Measurements from ENCODE around the gene HDAC9.

Gene HDAC9

DNA sequence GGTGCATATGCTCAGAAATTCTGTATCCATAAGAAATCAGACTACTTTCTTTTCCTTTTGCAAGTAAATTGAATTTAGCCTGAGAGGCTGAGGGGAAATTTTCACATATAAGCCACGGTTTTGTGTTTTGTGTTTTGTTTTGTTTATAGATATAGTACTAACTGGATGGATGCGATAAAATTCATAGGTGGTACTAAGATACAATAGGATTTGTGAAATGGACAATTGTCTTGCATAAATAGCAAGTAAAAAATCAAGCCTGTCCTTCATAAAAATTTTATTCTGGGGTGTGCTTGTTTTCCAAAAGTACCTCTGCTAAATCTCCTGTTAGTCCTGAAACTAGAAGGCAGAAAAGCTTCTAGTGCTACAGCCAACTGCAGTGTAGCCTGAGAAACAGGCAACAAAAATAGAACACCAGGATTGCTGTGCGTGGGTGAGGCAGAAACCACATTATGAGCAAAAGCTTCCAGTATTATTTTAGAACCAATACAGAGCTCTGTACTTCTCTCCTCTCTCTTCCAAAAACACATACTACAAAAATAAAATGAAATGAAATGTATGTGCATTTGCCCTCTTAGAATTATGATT lies 634 bp upstream of the HDAC9 start:
- DNase-seq (ENCODE audit: low read depth): no peak

- DNase-seq (ENCODE audit: low read depth): no peak
These were observed 772 bp downstream of the HDAC9 start for GRCh38 chr7:18496341-18496700.

DNA sequence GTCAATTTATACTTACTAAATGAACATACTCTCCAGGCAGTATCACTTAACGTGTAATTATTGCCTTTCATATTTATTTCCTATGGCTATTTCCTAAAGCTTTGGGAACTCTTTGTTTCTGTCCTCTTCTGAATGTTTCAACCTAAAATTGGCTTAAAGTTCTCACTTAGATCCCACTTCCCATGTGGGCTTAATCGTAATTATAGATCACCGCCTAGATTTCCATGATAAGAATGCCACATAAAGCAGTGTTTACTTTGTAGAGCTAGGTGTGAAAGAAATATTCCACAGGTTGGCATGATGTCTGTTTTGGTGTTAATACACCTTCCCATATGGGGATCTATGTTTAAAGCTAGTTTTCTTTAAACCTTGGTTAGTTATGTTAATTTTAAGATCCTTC lies 1.5 kb downstream of the HDAC9 start:
- no peak for DNase-seq (ENCODE audit: low read depth)

GRCh38 chr7:18497800-18498199 lies 2.3 kb downstream of the HDAC9 start:
- DNase-seq (ENCODE audit: low read depth): no peak

GRCh38 chr7:18498341-18498740 lies 2.8 kb downstream of the HDAC9 start:
- DNase-seq (ENCODE audit: low read depth): no peak

GRCh38 chr7:18499407-18500177 lies 4.0 kb downstream of the HDAC9 start:
- DNase-seq (ENCODE audit: low read depth): no peak

GRCh38 chr7:18503126-18503866 lies 7.7 kb downstream of the HDAC9 start:
- DNase-seq (ENCODE audit: low read depth): no peak

GRCh38 chr7:18504965-18505364 lies 9.4 kb downstream of the HDAC9 start:
- no peak for DNase-seq (ENCODE audit: low read depth)

DNA sequence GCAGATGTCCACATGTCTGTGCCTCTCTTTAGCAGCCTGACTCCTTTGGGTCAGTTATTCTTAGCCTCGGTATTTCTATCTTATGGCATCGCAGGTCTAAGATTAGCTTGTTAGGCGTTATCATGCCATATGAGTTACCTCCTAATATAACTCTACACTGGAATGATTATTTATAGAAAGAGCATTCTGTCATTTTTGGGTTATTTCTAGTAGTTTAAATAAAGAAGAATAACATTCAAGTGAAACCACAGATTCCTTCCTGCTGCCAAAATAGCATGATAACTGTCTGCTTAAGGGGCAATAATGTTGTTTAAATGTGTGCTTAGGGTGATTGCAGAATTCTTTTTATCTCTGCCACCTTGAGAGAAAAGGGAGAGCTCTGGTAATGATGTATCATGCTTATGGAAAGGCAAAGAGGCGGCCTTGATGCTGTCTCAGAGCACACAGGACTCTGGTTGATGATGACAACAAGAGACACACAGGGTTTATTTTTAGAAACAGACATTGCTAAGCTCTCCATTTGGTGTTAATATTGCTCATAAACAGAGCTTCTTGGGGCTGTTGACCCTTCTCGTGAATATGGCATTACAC lies 10.4 kb downstream of the HDAC9 start:
- no peak for DNase-seq (ENCODE audit: low read depth)

DNA sequence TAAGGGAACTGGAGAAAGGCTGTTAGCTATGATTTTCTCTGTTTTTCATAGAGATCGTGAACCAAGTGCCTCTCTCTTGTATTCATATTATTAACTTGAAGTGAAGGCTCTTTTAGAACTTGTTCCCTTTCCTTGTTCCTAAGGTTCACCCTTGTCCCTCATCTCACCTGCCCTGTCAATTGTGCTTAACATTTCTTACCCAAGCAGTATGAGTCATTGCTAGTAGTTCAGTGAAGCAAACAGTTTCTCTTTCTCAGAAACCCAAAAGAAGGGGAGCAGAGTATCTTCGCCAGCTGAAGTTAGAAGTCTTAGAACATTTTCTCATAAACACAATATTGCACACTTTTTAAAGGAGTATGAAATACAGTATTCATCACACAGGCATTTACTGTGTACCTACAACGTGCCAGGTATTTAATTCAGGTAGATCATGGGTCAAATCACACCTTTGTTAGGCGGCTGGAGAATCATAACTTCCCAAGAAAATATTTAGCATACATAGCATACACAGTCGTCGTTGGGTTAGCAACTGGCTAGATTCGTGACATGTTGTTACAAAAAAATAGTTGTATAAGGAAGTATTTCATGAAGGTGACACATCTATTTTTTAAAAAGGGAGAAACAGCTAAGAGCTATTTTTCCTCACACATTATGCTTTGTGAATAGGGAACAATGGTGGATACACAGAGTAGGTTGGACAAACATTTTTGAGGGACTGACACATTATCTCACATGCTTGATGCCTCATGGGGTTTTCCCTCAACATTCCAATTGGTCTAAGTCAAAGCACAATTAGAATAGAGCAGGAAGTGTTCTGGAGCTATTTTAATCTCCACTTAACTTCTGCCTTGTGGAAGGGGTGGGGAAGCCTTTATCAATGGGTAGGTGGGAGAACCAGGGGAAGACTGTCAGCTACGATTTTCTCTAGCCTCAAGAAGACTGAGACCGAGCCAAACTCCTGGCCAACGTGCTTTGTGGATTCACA lies 13.2 kb downstream of the HDAC9 start:
- no peak for DNase-seq (ENCODE audit: low read depth)

DNA sequence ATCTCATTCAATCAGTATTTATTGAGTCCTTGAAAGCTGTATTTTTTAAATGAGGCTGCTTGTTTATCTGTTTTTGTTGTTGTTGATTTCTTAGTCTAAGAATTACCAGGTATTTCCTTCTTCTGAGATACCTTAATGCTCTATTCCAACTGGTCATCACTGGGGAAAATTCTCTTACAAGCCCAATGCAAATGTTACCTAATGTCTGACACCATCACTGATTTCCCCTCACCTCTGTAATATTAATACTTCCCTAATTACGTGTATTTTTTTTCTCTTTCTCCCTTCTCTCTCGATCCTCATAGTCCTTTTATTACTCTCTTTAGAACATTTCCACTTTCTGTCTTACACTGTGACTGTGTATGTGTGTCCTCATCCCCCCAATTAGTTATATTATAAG lies 13.9 kb downstream of the HDAC9 start:
- no peak for DNase-seq (ENCODE audit: low read depth)

DNA sequence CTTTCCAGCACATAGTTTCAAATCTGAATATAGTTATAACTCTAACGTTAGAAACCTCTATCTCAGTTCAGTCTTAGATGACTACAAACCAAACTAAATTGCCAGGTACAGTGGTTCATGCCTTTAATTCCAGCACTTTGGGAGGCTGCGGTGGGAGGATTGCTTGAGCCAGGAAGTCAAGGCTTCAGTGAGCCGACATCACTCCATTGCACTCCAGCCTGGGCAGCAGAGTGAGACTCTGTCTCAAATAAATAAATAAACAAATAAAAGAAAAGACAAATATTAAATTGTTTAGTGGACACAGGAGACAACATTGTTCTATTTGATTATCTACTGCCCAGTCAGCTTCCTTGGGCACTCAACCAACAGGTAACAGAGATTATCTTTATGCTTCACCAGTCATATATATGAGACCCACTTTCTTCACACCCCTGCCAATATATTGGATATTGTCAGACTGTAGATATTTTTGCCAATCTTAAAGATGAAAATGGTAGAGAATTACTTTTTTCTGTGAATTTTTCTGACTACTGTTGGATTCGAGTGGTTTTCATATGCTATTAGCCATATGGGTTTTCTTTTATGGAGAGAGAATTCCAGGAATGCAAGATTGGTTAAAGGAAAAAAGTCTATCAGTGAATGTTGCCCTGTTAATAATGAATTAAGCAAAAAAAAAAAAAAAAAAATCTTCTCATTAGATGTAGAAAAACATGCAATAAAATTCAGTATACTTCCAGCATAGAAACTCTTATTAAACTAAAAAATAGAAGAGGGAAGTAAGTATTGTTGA lies 16.0 kb downstream of the HDAC9 start:
- no peak for DNase-seq (ENCODE audit: low read depth)

- DNase-seq (ENCODE audit: low read depth): no peak
These were observed 17.8 kb downstream of the HDAC9 start for GRCh38 chr7:18513343-18513742.

DNA sequence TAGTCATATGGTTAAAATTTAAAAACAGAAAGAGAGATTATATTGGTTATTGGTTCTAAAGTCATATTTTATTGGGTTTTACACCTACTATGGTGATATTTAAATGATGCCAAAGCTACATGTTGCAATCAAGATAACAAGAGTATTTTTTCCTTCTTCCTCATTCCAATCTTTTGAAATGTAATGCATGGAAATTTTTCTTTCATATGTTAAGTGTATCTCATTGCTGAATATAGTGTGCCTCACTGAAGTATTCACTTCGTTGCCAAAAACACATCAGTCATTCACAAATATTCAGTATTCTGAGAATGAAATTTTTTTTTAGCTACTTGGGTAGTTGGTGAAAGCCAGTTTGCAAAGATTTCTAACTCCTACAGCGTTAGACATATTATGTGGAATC lies 19.5 kb downstream of the HDAC9 start:
- DNase-seq (ENCODE audit: low read depth): no peak

- DNase-seq (ENCODE audit: low read depth): no peak
These were observed 22.1 kb downstream of the HDAC9 start for GRCh38 chr7:18517646-18518045.

DNA sequence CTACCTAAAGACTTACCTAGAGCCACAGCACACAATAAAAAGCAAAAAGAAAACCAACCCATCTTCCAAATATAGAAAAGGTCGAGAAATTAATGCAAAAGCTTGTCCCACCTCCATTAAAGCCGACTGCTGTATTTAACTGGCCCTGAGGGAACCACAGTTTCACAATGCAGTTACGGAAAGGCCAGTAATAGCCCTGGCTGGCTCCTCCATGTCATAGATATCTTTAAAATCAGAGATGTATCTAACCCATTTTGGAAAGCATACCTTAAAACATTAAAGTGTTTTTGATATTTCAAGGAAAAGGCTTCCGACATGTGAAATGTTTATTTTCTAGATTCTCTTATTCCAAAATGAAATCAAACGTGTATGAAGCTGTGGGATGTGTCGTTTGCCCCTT lies 23.0 kb downstream of the HDAC9 start:
- no peak for DNase-seq (ENCODE audit: low read depth)

DNA sequence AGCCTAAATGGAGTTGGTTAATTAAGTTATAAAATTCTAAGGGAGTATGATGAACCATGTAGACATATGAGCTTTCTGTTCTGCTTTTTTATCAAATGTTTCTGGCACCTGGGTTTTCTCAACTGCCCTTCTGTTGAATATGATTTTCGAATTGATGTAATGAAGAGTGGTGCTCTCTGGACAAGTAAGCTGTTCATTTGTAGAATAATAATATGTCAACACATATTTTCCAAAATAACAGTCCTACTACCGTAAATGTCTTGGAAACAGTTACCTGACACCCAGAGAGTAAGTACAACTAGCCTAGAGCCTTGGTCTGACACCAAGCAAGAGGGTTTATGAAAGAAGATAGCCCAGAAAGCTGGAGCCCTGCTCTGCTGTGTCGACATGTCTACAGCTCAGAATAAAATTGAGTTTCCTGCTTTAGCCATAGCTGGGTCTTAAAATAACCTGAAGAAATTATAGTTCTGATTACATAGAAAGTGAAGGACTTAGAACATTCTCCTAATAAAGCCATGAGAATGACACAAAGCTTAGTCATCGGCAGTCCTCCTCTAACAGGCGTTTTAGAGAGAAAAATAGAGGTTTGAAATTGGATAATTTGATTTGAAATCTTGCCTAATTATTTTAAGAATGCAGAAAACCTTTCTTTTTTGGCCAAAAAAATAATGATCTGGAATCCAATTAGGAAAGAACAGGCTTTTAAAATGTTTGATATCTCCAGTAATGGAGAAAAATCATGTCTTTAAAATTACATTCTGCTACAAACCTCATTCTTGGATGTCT lies 25.1 kb downstream of the HDAC9 start:
- no peak for DNase-seq (ENCODE audit: low read depth)

DNA sequence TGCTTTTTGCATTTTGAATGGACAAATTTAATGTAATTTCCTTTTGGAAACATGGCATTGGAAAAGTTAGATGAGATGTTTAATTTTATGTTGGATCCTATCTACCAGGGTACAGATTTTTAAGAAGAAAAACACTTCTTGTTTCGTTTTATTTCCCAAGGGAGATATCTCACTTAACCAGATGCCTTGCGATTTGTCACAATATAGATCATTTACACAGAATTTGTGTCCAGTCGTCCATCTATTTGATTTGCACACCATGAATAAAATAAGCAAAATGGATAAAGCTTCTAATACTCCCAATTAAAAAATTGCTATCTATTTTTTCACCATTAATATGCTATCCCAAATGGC lies 25.7 kb downstream of the HDAC9 start:
- no peak for DNase-seq (ENCODE audit: low read depth)

GRCh38 chr7:18521945-18522566 lies 26.5 kb downstream of the HDAC9 start:
- DNase-seq (ENCODE audit: low read depth): no peak

- no peak for DNase-seq (ENCODE audit: low read depth)
These were observed 28.7 kb downstream of the HDAC9 start for GRCh38 chr7:18524248-18524647.
